H1 (cell line): ENCODE measurements around the gene ADARB2. TPM values are rescaled to one million over a fixed set of nuclear protein-coding genes. Genes with fewer than 3 reads are reported as not detected.
"Not testable (repeated sequence)": the region's sequence is repeated elsewhere in the genome, so short reads cannot be mapped to it uniquely, and the experiment has no call there.

Experiments
- CTCF ChIA-PET: fragments of 300-600 bp; sonication (Branson Sonifier 250); formaldehyde crosslinking; loops from one replicate; lab custom pipeline; 2021; ENCODE audit not compliant: partially characterized antibody; lab: Charles Lee
- POLR2A ChIA-PET: fragments of 300-600 bp; sonication (Branson Sonifier 250); formaldehyde crosslinking; loops from one replicate; lab custom pipeline; 2021; ENCODE audit warnings: inconsistent platforms; ENCODE audit not compliant: partially characterized antibody; lab: Charles Lee
- DNase-seq, 2 experiments: peaks; one replicate each; pipeline versions ENCODE4 v3.0.0 to v3.0.0-alpha.2; 2010 to 2022; ENCODE audit warnings: low spot score in 2 of 2, low read depth in 1 of 2, mixed read lengths in 1 of 2
- FAIRE-seq: peaks from 2 replicates; lab custom pipeline; 2011; peaks lifted over from hg19 to GRCh38; lab: Jason Lieb, UNC
- H2AFZ ChIP-seq: 2 replicates; pipeline ENCODE4 v1.8.1; 2012; ENCODE audit warnings: low read length, inconsistent platforms
- H2AK5ac ChIP-seq: 2 replicates; pipeline ENCODE4 v1.6.1; 2013; ENCODE audit warnings: low read depth, low read length
- H2BK120ac ChIP-seq: replicated peaks from 2 replicates; pipeline ENCODE3; 2013; ENCODE audit warnings: low read depth, low read length, inconsistent platforms
- H2BK12ac ChIP-seq: 2 replicates; pipeline ENCODE4 v1.6.1; 2013; ENCODE audit warnings: low read depth, low read length
- H2BK15ac ChIP-seq: 2 replicates; pipeline ENCODE4 v1.6.1; 2013; ENCODE audit warnings: low read length
- H2BK20ac ChIP-seq: 2 replicates; pipeline ENCODE4 v1.6.1; 2013; ENCODE audit warnings: low read length
- H2BK5ac ChIP-seq: 2 replicates; pipeline ENCODE4 v1.6.1; 2013; ENCODE audit warnings: low read depth, low read length
- H3K14ac ChIP-seq: 2 replicates; pipeline ENCODE4 v1.6.1; 2013; ENCODE audit warnings: inconsistent platforms; ENCODE audit not compliant: insufficient read length
- H3K18ac ChIP-seq: 2 replicates; pipeline ENCODE4 v1.6.1; 2013; ENCODE audit warnings: low read length; ENCODE audit errors: extremely low read depth
- H3K23ac ChIP-seq: 2 replicates; pipeline ENCODE4 v1.6.1; 2013; ENCODE audit warnings: inconsistent platforms; ENCODE audit not compliant: insufficient read length
- H3K23me2 ChIP-seq: 2 replicates; pipeline ENCODE4 v1.6.1; 2013; ENCODE audit warnings: low read depth, low read length
- H3K27ac ChIP-seq: 2 replicates; pipeline ENCODE4 v1.6.1; 2011; ENCODE audit warnings: low read depth, low read length, inconsistent platforms
- H3K27me3 ChIP-seq, 4 experiments: replicated peaks in 1 of 4; 1 replicate in 1 of 4; 2 replicates in 3 of 4; pipeline versions ENCODE4 v1.6.1 to v1.8.1; 2011 to 2013; ENCODE audit warnings: low read length in 3 of 4, mild to moderate bottlenecking in 3 of 4, inconsistent platforms in 2 of 4, mixed read lengths in 2 of 4, moderate library complexity in 1 of 4; ENCODE audit not compliant: control insufficient read depth in 3 of 4, insufficient read depth in 3 of 4; ENCODE audit errors: extremely low read depth in 1 of 4
- H3K36me3 ChIP-seq, 4 experiments: 2 replicates each; pipeline versions ENCODE4 v1.6.1 to v1.8.1; 2011 to 2013; ENCODE audit warnings: mild to moderate bottlenecking in 4 of 4, low read length in 3 of 4, moderate library complexity in 2 of 4, control low read depth in 1 of 4, inconsistent platforms in 1 of 4; ENCODE audit not compliant: insufficient read depth in 4 of 4, control insufficient read depth in 2 of 4
- H3K4ac ChIP-seq: replicated peaks from 2 replicates; pipeline ENCODE3; 2013; ENCODE audit warnings: low read length, low read depth, mixed read lengths, inconsistent platforms; ENCODE audit not compliant: insufficient read length
- H3K4me1 ChIP-seq, 4 experiments: replicated peaks in 1 of 4; 1 replicate in 1 of 4; 2 replicates in 3 of 4; pipeline versions ENCODE4 v1.6.1 to v1.8.1; 2011 to 2013; ENCODE audit warnings: low read length in 3 of 4, inconsistent platforms in 2 of 4, mixed read lengths in 1 of 4; ENCODE audit not compliant: insufficient read depth in 4 of 4, control insufficient read depth in 3 of 4
- H3K4me2 ChIP-seq, 2 experiments: 2 replicates each; pipeline versions ENCODE4 v1.6.1 to v1.8.1; 2011 to 2013; ENCODE audit warnings: low read depth in 2 of 2, low read length in 2 of 2, control low read depth in 1 of 2, inconsistent platforms in 1 of 2, mild to moderate bottlenecking in 1 of 2; ENCODE audit not compliant: insufficient read depth in 1 of 2
- H3K4me3 ChIP-seq, 4 experiments: fragments of 200-600, 300-600 bp in 1 of 4; sonication (generic), shearing (Covaris generic), sonication (Bioruptor Twin) in 1 of 4; 2 replicates each; pipeline versions ENCODE4 v1.5.1 to v1.8.1; 2011 to 2016; ENCODE audit warnings: low read length in 4 of 4, low read depth in 3 of 4, control low read depth in 2 of 4, inconsistent platforms in 2 of 4, mild to moderate bottlenecking in 2 of 4, mixed read lengths in 1 of 4, moderate library complexity in 1 of 4; ENCODE audit not compliant: insufficient read depth in 2 of 4; ENCODE audit errors: extremely low read depth in 1 of 4
- H3K56ac ChIP-seq: replicated peaks from 2 replicates; pipeline ENCODE3; 2013; ENCODE audit warnings: low read depth, mild to moderate bottlenecking, mixed read lengths, low read length, inconsistent platforms; ENCODE audit not compliant: insufficient read length
- H3K79me1 ChIP-seq: 2 replicates; pipeline ENCODE4 v1.6.1; 2013; ENCODE audit warnings: low read depth, low read length, control low read depth
- H3K79me2 ChIP-seq, 2 experiments: 2 replicates each; pipeline versions ENCODE4 v1.6.1 to v1.8.1; 2012 to 2013; ENCODE audit warnings: low read length in 2 of 2, mild to moderate bottlenecking in 2 of 2, inconsistent platforms in 1 of 2; ENCODE audit not compliant: insufficient read depth in 2 of 2, control insufficient read depth in 1 of 2
- H3K9ac ChIP-seq, 4 experiments: replicated peaks in 1 of 4; 1 replicate in 1 of 4; 2 replicates in 3 of 4; pipeline versions ENCODE4 v1.6.1 to v1.8.1; 2011 to 2013; ENCODE audit warnings: low read depth in 3 of 4, low read length in 3 of 4, control low read depth in 2 of 4, mild to moderate bottlenecking in 2 of 4, moderate library complexity in 2 of 4, inconsistent platforms in 1 of 4; ENCODE audit errors: extremely low read depth in 1 of 4
- H3K9me3 ChIP-seq, 2 experiments: 2 replicates each; pipeline versions ENCODE4 v1.6.1 to v1.8.1; 2012 to 2013; ENCODE audit warnings: mild to moderate bottlenecking in 2 of 2, moderate library complexity in 2 of 2, control low read depth in 1 of 2, inconsistent platforms in 1 of 2, low read depth in 1 of 2, low read length in 1 of 2, mixed read lengths in 1 of 2; ENCODE audit not compliant: insufficient read depth in 2 of 2
- H4K20me1 ChIP-seq, 2 experiments: replicated peaks in 1 of 2; 2 replicates each; pipeline versions ENCODE3 to v1.8.1; 2011 to 2013; ENCODE audit warnings: inconsistent platforms in 2 of 2, low read length in 2 of 2, mild to moderate bottlenecking in 1 of 2; ENCODE audit not compliant: insufficient read depth in 2 of 2, control insufficient read depth in 1 of 2
- H4K5ac ChIP-seq: 2 replicates; pipeline ENCODE4 v1.6.1; 2013; ENCODE audit warnings: low read length, low read depth, mixed read lengths, inconsistent platforms; ENCODE audit not compliant: insufficient read length
- H4K8ac ChIP-seq: 2 replicates; pipeline ENCODE4 v1.8.0; 2013; ENCODE audit warnings: mild to moderate bottlenecking, moderate library complexity, low read length, inconsistent platforms; ENCODE audit not compliant: insufficient read depth; ENCODE audit errors: extremely low read depth
- H4K91ac ChIP-seq: replicated peaks from 2 replicates; pipeline ENCODE3; 2013; ENCODE audit warnings: low read length, mixed read lengths, inconsistent platforms; ENCODE audit not compliant: insufficient read length
- WGBS, 2 experiments: shearing (Covaris generic) in 1 of 2; methylation state at CpG; one replicate each; pipeline versions ENCODE4 v1.1.6 to v1.1.7; 2013 to 2015; ENCODE audit warnings: low lambda C conversion rate in 2 of 2, mixed read lengths in 2 of 2, inconsistent platforms in 1 of 2, low coverage in 1 of 2, missing lambda C conversion rate in 1 of 2; ENCODE audit not compliant: insufficient replicate concordance in 2 of 2, insufficient coverage in 1 of 2, insufficient read length in 1 of 2; ENCODE audit errors: extremely low coverage in 1 of 2, missing lambda C conversion rate in 1 of 2; 5-methylcytosine and 5-hydroxymethylcytosine counted together
- polyA plus RNA-seq, 7 experiments: library from polyadenylated mRNA; depleted of rRNA in 3 of 7; stranded (reverse) in 5 of 7; unstranded in 2 of 7; fragments of >200 nt in 5 of 7; fragments of 200-250 nt in 2 of 7; gene quantifications; 1 replicate in 5 of 7; 2 replicates in 1 of 7; 4 replicates in 1 of 7; pipeline versions ENCODE4 v1.2.1 to v1.2.3, GENCODE V29; 2011 to 2013; ENCODE audit warnings: missing spikeins in 2 of 7, mixed read lengths in 2 of 7
- total RNA-seq: library from RNA; stranded (reverse); fragmentation: NEBNext Ultra II Directional; extraction: Animal tissue kit (Norgen Biotek cat#: 25700); gene quantifications from 2 replicates; pipeline ENCODE4 v1.2.1, GENCODE V29; 2021

The ADARB2 gene
- total and polyA plus RNA-seq, 2 of the 8 experiments (the other 6 are each of a cell fraction or from before 2014, with no cell fraction given), result 2.2 to 2.8 TPM

DNA sequence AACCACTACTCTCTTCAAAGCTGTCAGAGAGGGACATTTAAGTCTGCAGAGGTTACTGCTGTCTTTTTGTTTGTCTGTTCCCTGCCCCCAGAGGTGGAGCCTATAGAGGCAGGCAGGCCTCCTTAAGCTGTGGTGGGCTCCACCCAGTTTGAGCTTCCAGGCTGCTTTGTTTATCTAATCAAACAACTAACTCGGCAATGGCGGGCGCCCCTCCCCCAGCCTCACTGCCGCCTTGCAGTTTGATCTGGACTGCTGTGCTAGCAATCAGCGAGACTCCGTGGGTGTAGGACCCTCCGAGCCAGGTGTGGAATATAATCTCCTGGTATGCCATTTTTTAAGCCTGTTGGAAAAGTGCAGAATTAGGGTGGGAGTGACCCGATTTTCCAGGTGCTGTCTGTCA, 510.4 kb downstream of the ADARB2 start:
- not testable (repeated sequence) for FAIRE-seq, H3K9me3 ChIP-seq, H3K79me1 ChIP-seq

DNA sequence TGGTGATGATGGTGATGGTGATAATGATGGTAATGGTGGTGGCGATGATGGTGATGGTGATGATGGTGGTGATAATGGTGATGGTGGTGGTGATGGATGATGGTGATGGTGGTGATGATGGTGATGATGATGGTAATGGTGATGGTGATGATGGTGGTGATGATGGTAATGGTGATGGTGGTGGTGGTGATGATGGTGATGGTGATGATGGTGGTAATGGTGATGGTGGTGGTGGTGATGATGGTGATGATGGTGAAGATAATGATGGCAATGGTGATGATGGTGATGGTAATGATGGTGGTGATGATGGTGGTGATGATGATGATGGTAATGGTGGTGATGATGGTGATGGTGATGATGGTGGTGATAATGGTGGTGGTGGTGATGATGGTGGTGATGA, 517.5 kb downstream of the ADARB2 start:
- H2AK5ac ChIP-seq, result peak overlapping the region; percentile 42; the same call in 1 of the 2 replicates
- CTCF ChIA-PET, H3K27ac ChIP-seq, DNase-seq, H3K56ac ChIP-seq, H3K9me3 ChIP-seq, H2BK15ac ChIP-seq, H2AFZ ChIP-seq, POLR2A ChIA-PET, H3K4me3 ChIP-seq, H3K23ac ChIP-seq, H2BK5ac ChIP-seq, H3K23me2 ChIP-seq, H2BK120ac ChIP-seq, H3K79me2 ChIP-seq, H3K4ac ChIP-seq, FAIRE-seq, H4K5ac ChIP-seq, H3K4me2 ChIP-seq, H3K4me1 ChIP-seq, H3K18ac ChIP-seq, H3K9ac ChIP-seq, H4K20me1 ChIP-seq, H4K8ac ChIP-seq, H3K79me1 ChIP-seq, H2BK12ac ChIP-seq, H2BK20ac ChIP-seq, H3K14ac ChIP-seq, H4K91ac ChIP-seq, H3K36me3 ChIP-seq, H3K27me3 ChIP-seq: not testable (repeated sequence)
- WGBS, 2 experiments, result 0% methylated on average over 1 of the region's 1 CpG; no CpG with 5 or more reads in 1 of the 2 experiments

More for the DNA sequence above, 510.4 kb downstream of the ADARB2 start:
- H3K4me3 ChIP-seq, H3K18ac ChIP-seq, H3K27ac ChIP-seq, H4K20me1 ChIP-seq, H2AFZ ChIP-seq, H2BK12ac ChIP-seq, H3K36me3 ChIP-seq, H2BK5ac ChIP-seq, H3K56ac ChIP-seq, H2AK5ac ChIP-seq, H3K4me2 ChIP-seq, H4K91ac ChIP-seq, H3K79me2 ChIP-seq, H3K23me2 ChIP-seq, H4K8ac ChIP-seq, H3K9ac ChIP-seq, H2BK15ac ChIP-seq, H3K14ac ChIP-seq, H3K4ac ChIP-seq, DNase-seq, H4K5ac ChIP-seq, H3K23ac ChIP-seq, H2BK20ac ChIP-seq, H3K4me1 ChIP-seq, H2BK120ac ChIP-seq, H3K27me3 ChIP-seq: not testable (repeated sequence)
- CTCF ChIA-PET, result interaction anchor here (0.6 to 1.1 kb wide), 4 partner anchors 89 to 848 kb away, joined by 3 to 4 read pairs (median 3); no protein-coding TSS in a partner anchor
- 61% methylated on average over 8 of the region's 8 CpGs; no CpG with 5 or more reads in 1 of the 2 experiments for WGBS, 2 experiments
- POLR2A ChIA-PET, result interaction anchor here (1.0 kb wide), 1 partner anchor 33 kb away, joined by 3 read pairs; no protein-coding TSS in a partner anchor
